ENCODE results near the gene MND1.

GRCh38 chr4:153384160-153384559 lies 39.7 kb downstream of the MND1 start:
- TF ChIP-seq EZH2phosphoT487 (IDR thresholded peaks at IDR 0.05; ENCODE audit: insufficient read depth, low read depth) (no peak), EZH2 (IDR thresholded peaks at IDR 0.05; ENCODE audit: insufficient read depth, poor library complexity, severe bottlenecking) (no peak)
